Measurements from ENCODE around the gene EGLN2.
"Not testable (repeated sequence)": the region's sequence is repeated elsewhere in the genome, so short reads cannot be mapped to it uniquely, and the experiment has no call there.

EGLN2 gene

DNA sequence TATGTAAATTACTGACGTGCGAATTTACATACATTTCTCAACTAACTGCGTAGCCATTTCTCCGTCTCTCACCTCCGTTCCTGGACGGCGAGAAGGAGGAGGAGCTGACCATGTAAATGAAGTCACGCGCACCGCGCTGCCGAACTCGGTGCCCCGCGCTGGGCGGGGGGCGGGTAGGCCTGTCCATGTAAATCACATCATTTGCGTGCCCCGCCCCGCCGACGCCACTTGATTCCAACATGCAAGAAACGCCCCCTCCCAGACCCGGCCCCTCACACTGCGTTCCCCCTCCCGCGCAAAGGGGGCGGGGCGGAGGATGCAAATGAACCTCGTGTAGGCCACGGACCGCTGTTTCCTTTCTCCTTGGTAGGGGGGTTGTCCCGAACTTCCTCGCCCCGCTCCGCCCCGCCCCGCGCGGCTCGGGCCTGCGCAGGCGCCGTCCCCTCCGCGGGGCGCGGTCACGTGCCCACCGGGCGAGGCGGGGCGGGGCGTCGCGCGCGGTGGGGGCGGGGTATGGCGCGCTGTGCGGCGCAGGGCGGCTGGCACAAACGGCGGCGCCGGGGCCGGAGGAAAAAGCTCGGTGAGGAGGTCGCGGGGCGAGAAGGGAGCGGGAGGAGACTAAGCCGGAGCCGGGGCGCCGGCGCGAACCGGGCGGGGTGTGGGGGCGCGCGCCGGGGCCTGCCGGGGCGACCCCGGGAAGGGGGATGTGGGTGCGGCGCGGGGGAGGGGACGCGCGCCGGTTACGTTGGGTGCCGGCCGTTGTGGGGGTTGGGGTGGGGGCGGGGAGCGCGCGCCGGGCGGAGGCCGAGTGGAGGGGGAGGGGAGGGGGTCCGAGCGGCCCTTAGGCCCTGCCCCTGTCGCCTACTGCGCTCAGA lies at the start of gene EGLN2:
Gene EGLN2 (plus strand): TSS at position 509 of the 875 bp plus-strand sequence. CDS start 1,382 bp downstream, outside the sequence.
- peak; percentile 100 for DNase-seq

- peak; percentile 100 for DNase-seq
Observed at GRCh38 chr19:40750058-40750873, 48.7 kb upstream of the EGLN2 start, which contains the start of gene ACTMAP. TSS of gene ACTMAP (minus strand) at chr19:40750477. CDS start at chr19:40749803, 674 bp downstream.

DNA sequence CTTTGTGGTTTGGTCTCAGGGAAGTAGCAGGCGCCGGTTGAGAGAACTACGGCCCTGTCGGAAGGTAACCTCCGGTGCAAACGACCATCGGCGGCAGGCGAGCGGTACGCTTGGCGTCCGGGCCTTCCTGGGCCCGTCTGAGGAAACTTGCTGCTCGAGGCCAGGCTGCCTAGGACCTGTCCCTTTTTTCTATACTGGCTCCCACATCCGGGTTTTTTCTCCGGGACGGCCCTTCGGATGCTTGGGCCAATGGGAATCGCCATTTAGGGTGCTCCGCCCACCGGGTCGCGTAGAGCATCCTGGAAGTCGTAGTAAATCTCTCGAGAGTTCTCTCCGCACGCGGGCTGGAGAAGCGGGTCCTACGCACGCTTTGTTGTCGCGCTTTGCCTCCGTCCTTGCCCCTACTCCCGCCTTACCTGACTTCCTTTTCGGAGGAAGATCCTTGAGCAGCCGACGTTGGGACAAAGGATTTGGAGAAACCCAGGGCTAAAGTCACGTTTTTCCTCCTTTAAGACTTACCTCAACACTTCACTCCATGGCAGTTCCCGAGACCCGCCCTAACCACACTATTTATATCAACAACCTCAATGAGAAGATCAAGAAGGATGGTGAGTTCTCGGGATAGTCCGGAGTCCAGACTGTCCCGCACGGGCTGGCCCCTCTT lies 48.0 kb upstream of the EGLN2 start, which contains the start of gene SNRPA:
Gene SNRPA (plus strand): TSS at position 330 of the 664 bp plus-strand sequence. CDS start 206 bp downstream, at position 536.
- DNase-seq, result peak; percentile 98

DNA sequence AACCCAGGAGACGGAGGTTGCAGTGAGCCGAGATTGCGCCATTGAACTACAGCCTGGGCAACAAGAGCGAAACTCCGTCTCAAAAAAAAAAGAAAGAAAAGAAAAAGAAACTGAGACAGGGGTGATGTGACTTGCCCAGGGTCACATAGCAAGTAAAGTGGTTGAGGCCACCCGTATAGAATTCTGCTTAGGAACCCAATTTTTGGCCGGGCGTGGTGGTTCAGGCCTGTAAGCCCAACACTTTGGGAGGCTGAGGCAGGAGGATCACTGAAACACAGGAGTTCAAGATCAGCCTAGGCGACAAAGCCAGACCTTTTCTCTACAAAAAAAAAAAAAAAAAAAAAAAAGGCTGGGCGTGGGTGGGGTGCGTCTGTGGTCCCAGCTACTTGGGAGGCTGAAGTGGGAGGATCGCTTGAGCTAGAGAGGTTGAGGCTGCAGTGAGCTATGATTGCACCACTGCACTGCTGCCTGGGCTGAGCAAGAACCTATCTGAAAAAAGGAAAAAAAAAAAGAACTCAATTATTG lies 46.7 kb upstream of the EGLN2 start:
- DNase-seq, result no peak

- DNase-seq, result peak; percentile 39
Observed at GRCh38 chr19:40754611-40755247, 44.3 kb upstream of the EGLN2 start.

DNA sequence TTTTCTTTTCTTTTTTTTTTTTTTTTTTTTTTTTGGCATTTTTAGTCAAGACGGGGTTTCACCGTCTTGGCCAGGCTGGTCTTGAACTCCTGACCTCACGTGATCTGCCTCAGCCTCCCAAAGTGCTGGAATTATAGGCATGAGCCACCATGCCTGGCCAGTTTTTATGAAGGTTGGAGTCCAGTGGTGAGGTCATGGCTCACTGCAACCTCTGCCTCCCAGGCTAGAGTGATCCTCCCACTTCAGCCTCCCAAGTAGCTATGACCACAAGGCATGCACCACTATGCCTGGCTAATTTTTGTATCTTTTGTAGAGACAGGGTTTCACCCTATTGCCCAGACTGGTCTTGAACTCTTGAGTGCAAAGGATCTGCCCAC lies 43.8 kb upstream of the EGLN2 start:
- DNase-seq, result no peak

GRCh38 chr19:40755791-40756190 lies 43.2 kb upstream of the EGLN2 start:
- no peak for DNase-seq

DNA sequence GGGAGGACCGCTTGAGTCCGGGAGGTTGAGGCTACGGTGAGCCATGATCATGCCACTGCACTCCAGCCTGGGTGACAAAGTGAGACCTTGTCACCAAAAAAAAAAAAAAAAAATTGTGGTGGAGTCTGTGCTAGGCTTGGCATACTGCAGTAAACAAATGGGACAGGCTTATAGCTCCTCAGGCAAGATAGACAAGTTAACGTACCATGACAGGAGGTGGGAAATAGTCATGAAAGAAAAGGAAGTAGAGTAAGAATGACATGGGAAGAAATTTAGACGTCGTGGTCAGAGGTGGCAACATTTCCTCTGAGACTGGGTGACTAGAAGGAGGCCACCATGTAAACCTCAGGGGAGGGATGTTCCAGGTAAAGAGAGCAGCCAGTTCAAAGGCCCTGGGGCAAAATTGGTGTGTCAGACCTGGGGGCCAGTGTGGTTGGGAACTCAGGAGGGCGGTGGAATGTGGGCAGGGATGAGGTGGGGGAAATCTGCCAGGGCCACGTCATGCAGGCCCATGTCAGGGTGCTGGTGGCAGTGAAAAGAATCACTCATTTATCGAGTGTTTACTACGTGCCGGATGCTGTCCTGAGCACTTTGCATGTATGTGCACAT lies 42.4 kb upstream of the EGLN2 start:
- no peak for DNase-seq

GRCh38 chr19:40758491-40758890 lies 40.5 kb upstream of the EGLN2 start:
- no peak for DNase-seq

DNA sequence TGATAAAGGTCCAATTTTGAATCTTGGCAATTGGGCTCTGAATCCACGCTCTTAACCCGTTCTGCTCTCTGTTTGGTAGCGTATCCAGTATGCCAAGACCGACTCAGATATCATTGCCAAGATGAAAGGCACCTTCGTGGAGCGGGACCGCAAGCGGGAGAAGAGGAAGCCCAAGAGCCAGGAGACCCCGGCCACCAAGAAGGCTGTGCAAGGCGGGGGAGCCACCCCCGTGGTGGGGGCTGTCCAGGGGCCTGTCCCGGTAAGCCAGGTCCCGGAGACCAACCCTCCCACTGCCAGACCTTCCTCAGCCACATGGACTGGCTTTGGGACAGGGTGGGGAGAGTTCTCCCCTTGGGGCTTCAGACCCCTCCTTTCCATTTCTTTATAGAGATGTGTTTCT lies 39.6 kb upstream of the EGLN2 start:
- no peak for DNase-seq

DNA sequence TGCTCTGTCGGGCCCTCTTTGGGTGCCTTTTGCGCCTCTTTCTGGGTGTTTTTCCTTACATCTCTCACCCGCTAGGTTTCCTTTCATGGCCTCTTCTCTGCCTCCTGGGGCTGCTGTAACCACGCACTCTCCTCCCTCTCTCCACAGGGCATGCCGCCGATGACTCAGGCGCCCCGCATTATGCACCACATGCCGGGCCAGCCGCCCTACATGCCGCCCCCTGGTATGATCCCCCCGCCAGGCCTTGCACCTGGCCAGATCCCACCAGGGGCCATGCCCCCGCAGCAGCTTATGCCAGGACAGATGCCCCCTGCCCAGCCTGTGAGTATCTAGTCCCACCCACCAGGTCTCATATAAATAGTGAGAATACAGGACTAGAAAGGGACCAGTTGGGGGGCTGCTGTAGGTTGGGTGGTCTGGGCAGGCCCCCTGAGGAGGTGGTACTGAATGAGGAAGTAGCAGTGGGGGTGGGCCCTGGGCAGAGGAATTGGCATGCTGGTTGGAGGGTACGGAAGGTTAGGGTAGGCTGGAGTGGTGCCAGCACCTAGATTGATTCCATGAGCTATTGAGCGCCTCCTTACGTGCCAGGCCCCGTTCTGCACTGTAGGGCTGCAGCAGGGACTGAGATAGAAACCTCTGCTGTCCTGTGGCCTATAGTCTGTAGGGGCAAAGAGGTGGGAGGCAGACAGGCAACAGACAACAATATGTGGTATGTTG lies 36.1 kb upstream of the EGLN2 start:
- no peak for DNase-seq

GRCh38 chr19:40763526-40763925 lies 35.5 kb upstream of the EGLN2 start:
- no peak for DNase-seq

GRCh38 chr19:40763963-40764362 lies 35.0 kb upstream of the EGLN2 start:
- no peak for DNase-seq

- DNase-seq, result not testable (repeated sequence)
Observed at GRCh38 chr19:40766385-40766784, 32.6 kb upstream of the EGLN2 start.

DNA sequence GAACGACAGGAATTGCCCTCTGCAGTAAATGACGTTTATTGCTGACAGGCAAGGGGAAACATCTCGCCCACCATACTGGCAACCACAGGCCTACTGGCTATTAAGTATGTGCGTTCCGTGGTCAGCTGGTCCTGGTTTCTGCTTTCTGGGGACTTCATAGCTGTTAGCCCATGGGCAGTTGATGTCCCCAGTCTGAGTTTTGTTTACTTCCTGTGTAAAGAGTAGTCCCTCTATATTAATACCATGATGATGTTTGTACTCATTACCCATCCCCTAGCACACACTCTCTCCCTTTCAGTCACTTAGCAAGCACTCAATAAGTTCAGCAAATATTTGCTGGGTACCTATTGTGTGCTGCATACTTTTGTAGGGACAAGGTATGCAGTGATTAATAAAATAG lies 30.1 kb upstream of the EGLN2 start:
- DNase-seq, result no peak

DNA sequence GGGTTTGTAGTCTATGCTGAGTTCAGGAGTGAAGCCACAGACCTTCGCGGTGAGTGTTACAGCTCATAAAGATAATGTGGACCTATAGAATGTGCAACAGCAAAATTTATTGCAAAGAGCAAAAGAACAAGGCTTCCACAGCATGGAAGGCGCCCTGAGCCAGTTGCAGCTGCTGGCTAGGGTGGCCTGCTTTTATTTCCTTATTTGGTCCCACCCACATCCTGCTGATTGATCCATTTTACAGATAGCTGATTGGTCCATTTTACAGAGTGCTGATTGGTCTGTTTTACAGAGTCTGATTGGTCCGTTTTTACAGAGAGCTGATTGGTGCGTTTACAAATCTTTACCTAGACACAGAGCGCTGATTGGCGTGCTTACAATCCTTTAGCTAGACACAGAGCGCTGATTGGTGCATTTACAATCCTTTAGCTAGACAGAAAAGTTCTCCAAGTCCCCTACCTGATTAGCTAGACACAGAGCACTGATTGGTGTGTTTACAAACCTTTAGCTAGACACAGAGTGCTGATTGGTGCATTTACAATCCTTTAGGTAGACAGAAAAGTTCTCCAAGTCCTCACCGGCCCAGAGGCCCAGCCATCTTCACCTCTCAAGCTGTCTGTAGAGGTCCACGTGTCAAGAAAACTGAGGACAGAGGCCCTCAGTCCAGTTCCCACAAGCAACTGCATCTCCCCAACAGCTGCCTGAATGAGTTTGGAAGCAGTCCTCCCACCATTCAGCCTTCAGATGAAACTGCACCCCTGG lies 27.7 kb upstream of the EGLN2 start:
- DNase-seq, result peak; percentile 8

GRCh38 chr19:40774916-40775631 lies 23.9 kb upstream of the EGLN2 start, which contains the start of gene MIA:
TSS of gene MIA (plus strand) at chr19:40775521. CDS start at chr19:40775543, 22 bp downstream.
- no peak for DNase-seq

GRCh38 chr19:40775632-40776022 lies 23.4 kb upstream of the EGLN2 start:
- DNase-seq, result no peak

GRCh38 chr19:40776364-40776763 lies 22.6 kb upstream of the EGLN2 start:
- no peak for DNase-seq

All from fibroblast of upper back skin (primary cell).